Sigmoid colon (tissue), 7 donors: Measurements from ENCODE around the gene MAP3K14. TPM values are rescaled to one million over a fixed set of nuclear protein-coding genes. Genes with fewer than 3 reads are reported as not detected.

Experiments used
- DNase-seq: peaks from one replicate; pipeline ENCODE4 v3.0.0-alpha.2; 2019
- H3K27ac ChIP-seq, 4 donors: fragments of 200-600 bp; sonication (generic); one replicate each; pipeline ENCODE4 v1.5.1; 2016 to 2019; ENCODE audit warnings: mild to moderate bottlenecking in 1 of 4
- H3K27me3 ChIP-seq, 3 donors: fragments of 200-600 bp; sonication (generic); one replicate each; pipeline ENCODE4 v1.5.1; 2019; ENCODE audit warnings: mild to moderate bottlenecking in 1 of 3
- H3K36me3 ChIP-seq, 4 donors: fragments of 200-600 bp; sonication (generic); one replicate each; pipeline ENCODE4 v1.5.1; 2016 to 2019
- H3K4me1 ChIP-seq, 4 donors: fragments of 200-600 bp; sonication (generic); one replicate each; pipeline ENCODE4 v1.5.1; 2017 to 2019
- H3K4me3 ChIP-seq, 4 donors: fragments of 200-600 bp; sonication (generic); one replicate each; pipeline ENCODE4 v1.5.1; 2017 to 2019; ENCODE audit warnings: mild to moderate bottlenecking in 2 of 4, moderate library complexity in 1 of 4
- H3K9me3 ChIP-seq, 4 donors: fragments of 200-600 bp in 3 of 4; sonication (generic) in 3 of 4; one replicate each; pipeline versions ENCODE4 v1.5.1 to v1.6.1; 2013 to 2019
- EP300 ChIP-seq, 4 donors: sonication (generic); formaldehyde crosslinking; IDR thresholded peaks; one replicate each; pipeline ENCODE4 v1.6.1; 2017; ENCODE audit warnings: antibody characterized with exemption in 4 of 4
- POLR2A ChIP-seq, 2 donors: fragments of 450-650 bp; IDR thresholded peaks; one replicate each; pipeline ENCODE4 v1.6.1; 2016; ENCODE audit warnings: antibody characterized with exemption in 2 of 2, mild to moderate bottlenecking in 2 of 2, moderate library complexity in 2 of 2
- POLR2AphosphoS5 ChIP-seq, 4 donors: sonication (generic); formaldehyde crosslinking; IDR thresholded peaks; one replicate each; pipeline ENCODE4 v1.6.1; 2017; ENCODE audit warnings: antibody characterized with exemption in 4 of 4
- WGBS, 2 donors: extraction: QIAGEN DNeasy Blood & Tissue Kit; methylation state at CpG; one replicate each; pipeline ENCODE4 v1.1.7; 2013; 5-methylcytosine and 5-hydroxymethylcytosine counted together
- intact Hi-C: fragments of 100-400 bp; cut with DNase I; formaldehyde crosslinking; loops from one replicate; pipeline ENCODE4 v1.15.1; 2023
- polyA plus RNA-seq, 3 donors: library from polyadenylated mRNA; stranded (reverse); fragments of 200-250 nt; gene quantifications; one replicate each; pipeline ENCODE4 v1.2.3, GENCODE V29; 2013
- total RNA-seq, 4 donors: library from RNA; depleted of rRNA; stranded (reverse); fragments of >200 nt; gene quantifications; one replicate each; pipeline ENCODE4 v1.1.0, GENCODE V29; 2016
- TF ChIP-seq, protein P1 (sequence below), 4 experiments: fragments of 450-650 bp in 3 of 4; fragments of 200-600 bp in 1 of 4; IDR thresholded peaks; one replicate each; pipeline ENCODE4 v1.5.1; 2016 to 2019; ENCODE audit warnings: antibody characterized with exemption in 4 of 4, mild to moderate bottlenecking in 3 of 4, moderate library complexity in 2 of 4
- donor health status: healthy with polysubstance abuse.
- donor health status: Bipolar disorder and iron deficiency.
- donor health status: healthy.

MAP3K14 gene
- total and polyA plus RNA-seq, 7 donors: 7.2 to 28.5 (median 11.1) TPM

DNA sequence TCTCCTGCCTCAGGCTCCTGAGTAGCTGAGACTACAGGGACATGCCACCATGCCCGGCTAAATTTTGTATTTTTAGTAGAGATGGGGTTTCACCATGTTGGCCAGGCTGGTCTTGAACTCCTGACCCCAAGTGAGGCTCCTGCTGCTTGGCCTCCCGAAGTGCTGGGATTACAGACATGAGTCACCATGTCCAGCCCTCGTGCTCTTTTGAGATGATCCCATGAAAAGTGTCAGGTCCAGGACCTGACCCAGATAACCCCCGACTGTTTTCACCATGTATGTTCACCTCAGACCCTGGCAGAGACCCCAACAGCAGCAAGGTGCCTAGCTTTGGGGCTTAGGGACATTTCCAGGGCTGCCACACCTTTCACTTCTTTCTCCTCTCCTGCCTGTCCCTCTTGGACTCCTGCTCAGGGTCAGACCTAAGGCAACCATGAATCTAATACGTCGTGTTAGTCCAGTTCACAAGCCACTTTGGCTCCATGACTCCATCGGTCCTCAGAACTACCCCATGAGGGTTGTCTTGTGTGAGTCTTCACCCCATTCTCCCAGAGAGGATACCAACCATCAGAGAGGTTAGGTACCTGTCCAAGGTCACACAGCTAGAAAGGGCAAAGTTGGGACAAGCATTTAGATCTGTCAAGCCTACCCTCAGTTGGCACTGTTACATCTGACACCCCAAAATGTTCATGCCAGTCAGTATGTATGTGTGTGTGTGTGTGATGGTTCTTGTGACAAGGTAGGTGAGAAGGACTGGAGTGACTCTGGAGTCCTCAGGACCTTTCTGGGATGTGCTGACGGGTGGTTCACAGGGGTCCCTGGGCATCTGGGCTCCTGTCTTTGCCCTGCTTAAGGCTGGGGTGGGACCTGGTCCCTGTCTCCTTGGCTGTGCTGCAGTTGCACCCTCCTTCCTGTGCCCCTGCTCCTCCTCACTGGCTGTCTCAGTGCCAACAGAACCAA lies 23.1 kb upstream of the MAP3K14 start:
- H3K27me3 ChIP-seq: no peaks in the 10 kb centered on the region
- H3K4me3 ChIP-seq: no peak overlapping the region
- no peaks in the 10 kb centered on the region for H3K36me3 ChIP-seq
- H3K4me1 ChIP-seq: peaks cover 0 to 7% (median 0%) of the 10 kb centered on the region in 4 donors
- no peak for TF ChIP-seq POLR2AphosphoS5 (IDR thresholded peaks at IDR 0.05)
- peak; percentile 48 for DNase-seq
- no peak overlapping the region for H3K27ac ChIP-seq
- 88 to 93% methylated on average over 8 of the region's 8 CpGs for WGBS, 2 donors
- no peaks in the 10 kb centered on the region for H3K9me3 ChIP-seq
- intact Hi-C loops: no loop called here

DNA sequence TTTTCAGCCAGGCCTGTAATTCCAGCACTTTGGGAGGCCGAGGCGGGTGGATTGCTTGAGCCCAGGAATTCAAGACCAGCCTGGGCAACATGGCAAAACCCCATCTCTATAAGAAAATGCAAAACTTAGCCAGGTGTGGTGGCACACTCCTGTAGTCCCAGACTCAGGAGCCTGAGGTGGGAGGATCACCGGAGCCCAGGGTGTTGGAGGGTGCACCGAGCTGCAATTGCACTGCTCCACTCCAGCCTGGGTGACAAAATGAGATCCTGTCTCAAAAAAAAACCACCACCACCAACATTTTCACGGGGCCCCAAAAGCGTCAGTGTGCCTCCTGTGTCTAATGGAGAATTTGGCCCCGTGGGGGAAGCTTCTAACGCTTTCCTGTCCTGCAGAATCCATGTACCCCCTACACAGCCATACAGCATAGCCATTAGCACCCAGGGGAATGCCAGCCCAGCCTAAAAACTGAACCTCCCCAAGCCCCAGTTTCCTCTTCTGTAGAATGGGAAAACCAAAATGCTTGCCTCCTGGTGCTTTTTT lies 22.2 kb upstream of the MAP3K14 start:
- TF ChIP-seq EP300 (IDR thresholded peaks at IDR 0.05): no peak
- Histone ChIP-seq H3K4me1 (peaks cover 0 to 7% (median 0%) of the 10 kb centered on the region in 4 donors), H3K27me3 (no peaks in the 10 kb centered on the region), H3K9me3 (no peaks in the 10 kb centered on the region), H3K36me3 (no peaks in the 10 kb centered on the region), H3K4me3 (no peak overlapping the region), H3K27ac (peak overlapping the region in 1 of 4 donors; percentile 54)
- intact Hi-C loops: no loop called here
- 87 to 96% methylated on average over 8 of the region's 8 CpGs for WGBS, 2 donors
- DNase-seq: peak; percentile 29

DNA sequence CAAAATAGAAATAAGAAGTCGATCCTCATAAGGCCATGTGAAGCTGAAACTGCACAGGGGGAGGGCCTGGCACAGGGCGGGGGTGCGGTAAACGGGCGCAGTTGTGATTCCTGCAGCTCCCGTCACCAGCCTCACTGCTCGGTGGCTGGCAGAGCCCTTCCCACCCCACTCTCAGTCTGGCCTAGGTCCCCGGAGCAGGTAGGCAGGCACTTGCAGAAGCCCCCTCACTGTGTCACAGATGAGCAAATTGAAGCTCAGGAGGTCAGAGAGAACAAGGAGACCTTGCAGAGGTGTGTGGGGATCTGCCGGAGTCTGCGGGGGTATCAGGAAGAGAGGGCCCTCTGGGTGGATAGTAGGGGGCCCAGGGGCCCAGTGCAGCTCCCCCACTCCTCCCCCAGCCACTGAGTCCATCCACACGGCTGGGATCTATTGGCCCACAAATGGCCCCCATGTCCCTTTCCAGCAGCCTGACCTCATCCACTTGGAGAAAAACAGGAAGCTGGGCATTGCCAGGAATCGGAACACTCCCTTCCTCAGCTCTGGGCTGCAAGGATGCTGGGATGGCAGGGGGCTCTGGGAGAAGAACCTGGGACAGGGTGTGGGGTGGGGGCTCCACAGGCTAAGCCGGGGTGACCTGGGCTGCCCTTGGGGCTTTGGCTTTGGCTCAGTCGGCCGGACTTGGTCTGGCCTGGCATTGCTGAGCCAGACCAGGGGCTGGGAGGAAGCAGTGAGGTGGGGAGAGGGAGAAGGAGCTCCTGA lies 21.4 kb upstream of the MAP3K14 start:
- 89% methylated on average over 15 of the region's 15 CpGs for WGBS, 2 donors

GRCh38 chr17:45336390-45337182 lies 19.8 kb upstream of the MAP3K14 start:
- no peaks in the 10 kb centered on the region for H3K27me3 ChIP-seq
- intact Hi-C loops: no loop called here
- H3K4me1 ChIP-seq: peaks cover 0 to 8% (median 0%) of the 10 kb centered on the region in 4 donors
- WGBS, 2 donors: 92 to 95% methylated on average over 9 of the region's 9 CpGs
- H3K9me3 ChIP-seq: no peaks in the 10 kb centered on the region
- no peaks in the 10 kb centered on the region for H3K36me3 ChIP-seq
- H3K27ac ChIP-seq: no peak overlapping the region
- H3K4me3 ChIP-seq: no peak overlapping the region
- peak; percentile 46 for DNase-seq
- TF ChIP-seq, protein P1, sequence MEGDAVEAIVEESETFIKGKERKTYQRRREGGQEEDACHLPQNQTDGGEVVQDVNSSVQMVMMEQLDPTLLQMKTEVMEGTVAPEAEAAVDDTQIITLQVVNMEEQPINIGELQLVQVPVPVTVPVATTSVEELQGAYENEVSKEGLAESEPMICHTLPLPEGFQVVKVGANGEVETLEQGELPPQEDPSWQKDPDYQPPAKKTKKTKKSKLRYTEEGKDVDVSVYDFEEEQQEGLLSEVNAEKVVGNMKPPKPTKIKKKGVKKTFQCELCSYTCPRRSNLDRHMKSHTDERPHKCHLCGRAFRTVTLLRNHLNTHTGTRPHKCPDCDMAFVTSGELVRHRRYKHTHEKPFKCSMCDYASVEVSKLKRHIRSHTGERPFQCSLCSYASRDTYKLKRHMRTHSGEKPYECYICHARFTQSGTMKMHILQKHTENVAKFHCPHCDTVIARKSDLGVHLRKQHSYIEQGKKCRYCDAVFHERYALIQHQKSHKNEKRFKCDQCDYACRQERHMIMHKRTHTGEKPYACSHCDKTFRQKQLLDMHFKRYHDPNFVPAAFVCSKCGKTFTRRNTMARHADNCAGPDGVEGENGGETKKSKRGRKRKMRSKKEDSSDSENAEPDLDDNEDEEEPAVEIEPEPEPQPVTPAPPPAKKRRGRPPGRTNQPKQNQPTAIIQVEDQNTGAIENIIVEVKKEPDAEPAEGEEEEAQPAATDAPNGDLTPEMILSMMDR (IDR thresholded peaks at IDR 0.05): no peak
- TF ChIP-seq EP300 (IDR thresholded peaks at IDR 0.05): no peak
- no peak for TF ChIP-seq POLR2AphosphoS5 (IDR thresholded peaks at IDR 0.05)
- no peak for TF ChIP-seq POLR2A (IDR thresholded peaks at IDR 0.05)

More for the DNA sequence above, 21.4 kb upstream of the MAP3K14 start:
- Histone ChIP-seq H3K9me3 (no peaks in the 10 kb centered on the region), H3K4me3 (no peak overlapping the region), H3K27ac (peak overlapping the region in 3 of 4 donors; percentile 19 to 54 (median 25)), H3K36me3 (no peaks in the 10 kb centered on the region), H3K27me3 (no peaks in the 10 kb centered on the region), H3K4me1 (peaks cover 0 to 9% (median 0%) of the 10 kb centered on the region in 4 donors)
- intact Hi-C loops: no loop called here
- peak; percentile 64 for DNase-seq
- TF ChIP-seq EP300 (IDR thresholded peaks at IDR 0.05) (no peak), POLR2A (IDR thresholded peaks at IDR 0.05) (no peak), POLR2AphosphoS5 (IDR thresholded peaks at IDR 0.05) (no peak)
- TF ChIP-seq, protein P1 (IDR thresholded peaks at IDR 0.05): no peak

DNA sequence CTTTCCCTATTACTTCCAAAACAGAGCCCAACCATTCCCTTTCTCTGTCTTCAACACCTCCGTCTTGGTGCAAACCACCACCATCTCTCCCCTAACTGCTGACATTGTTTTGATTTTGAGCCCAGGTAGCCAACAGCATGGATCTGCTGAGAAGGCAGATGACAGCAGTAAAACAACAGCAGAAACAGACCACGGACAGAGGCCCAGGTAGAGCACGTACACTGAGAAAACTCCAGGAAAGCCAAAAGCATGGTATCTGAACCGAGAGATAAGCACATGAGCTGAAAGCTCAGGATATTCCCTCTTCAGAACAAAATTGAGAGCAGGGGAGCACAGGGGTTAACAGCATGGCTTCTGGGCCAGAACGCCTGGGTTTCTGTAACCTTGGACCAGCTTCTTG lies 18.9 kb upstream of the MAP3K14 start:
- Histone ChIP-seq H3K27me3 (no peaks in the 10 kb centered on the region), H3K4me3 (no peak overlapping the region), H3K36me3 (no peaks in the 10 kb centered on the region), H3K4me1 (peaks cover 0 to 6% (median 0%) of the 10 kb centered on the region in 4 donors), H3K27ac (no peak overlapping the region), H3K9me3 (no peaks in the 10 kb centered on the region)
- TF ChIP-seq POLR2AphosphoS5 (IDR thresholded peaks at IDR 0.05) (no peak), EP300 (IDR thresholded peaks at IDR 0.05) (no peak), POLR2A (IDR thresholded peaks at IDR 0.05) (no peak)
- TF ChIP-seq, protein P1 (IDR thresholded peaks at IDR 0.05): no peak
- DNase-seq: peak; percentile 17
- intact Hi-C loops: no loop called here
- 92 to 94% methylated on average over 5 of the region's 5 CpGs for WGBS, 2 donors
